ENCODE measurements around the gene CCT3. TPM values are rescaled to one million over a fixed set of nuclear protein-coding genes. Genes with fewer than 3 reads are reported as not detected.
"Not testable (repeated sequence)": the region's sequence is repeated elsewhere in the genome, so short reads cannot be mapped to it uniquely, and the experiment has no call there.

Gene CCT3
- total RNA-seq, 3 donors from 2014 or later = 694 to 815 (median 725) TPM

DNA sequence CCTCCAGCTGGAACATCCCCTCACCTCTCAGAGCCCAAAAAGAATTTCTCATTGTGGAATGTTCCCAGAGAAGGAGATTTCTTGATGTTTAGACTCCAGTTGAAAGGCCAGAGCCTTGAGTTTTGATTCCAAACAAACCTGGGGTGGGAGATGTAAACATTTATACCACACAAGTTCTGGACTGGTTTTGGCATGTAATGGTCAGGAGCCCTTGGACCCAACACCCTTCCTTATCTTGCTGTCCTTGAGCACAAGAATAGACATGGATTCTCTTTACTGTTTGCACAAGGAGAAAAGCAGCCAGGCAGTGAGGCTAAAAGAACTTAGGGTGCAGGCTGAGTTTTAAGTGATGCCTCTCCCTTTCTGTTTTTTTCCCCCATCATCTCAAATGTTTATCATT lies 35.5 kb upstream of the CCT3 start:
- no peak for ATAC-seq
- H3K27me3 Mint-ChIP-seq (ENCODE audit: low read depth) = peaks cover 37% of the 10 kb centered on the region
- H3K9me3 Mint-ChIP-seq = no peaks in the 10 kb centered on the region

GRCh38 chr1:156372876-156373275 lies 34.8 kb upstream of the CCT3 start:
- Mint-ChIP-seq H3K9me3 (no peaks in the 10 kb centered on the region), H3K4me3 (no peak overlapping the region), H3K4me1 (ENCODE audit: low read depth) (peaks cover 3% of the 10 kb centered on the region), H3K27me3 (ENCODE audit: low read depth) (peaks cover 44% of the 10 kb centered on the region), H3K36me3 (ENCODE audit: insufficient read depth) (no peaks in the 10 kb centered on the region)
- no peak for DNase-seq
- ATAC-seq = no peak

More for the DNA sequence above, 35.5 kb upstream of the CCT3 start:
- H3K4me3 Mint-ChIP-seq = no peak overlapping the region
- no peaks in the 10 kb centered on the region for H3K36me3 Mint-ChIP-seq (ENCODE audit: insufficient read depth)
- no peak for DNase-seq
- peaks cover 3% of the 10 kb centered on the region for H3K4me1 Mint-ChIP-seq (ENCODE audit: low read depth)

- ATAC-seq (no peak), DNase-seq (no peak)
- peaks cover 3% of the 10 kb centered on the region for H3K4me1 Mint-ChIP-seq (ENCODE audit: low read depth)
- H3K27me3 Mint-ChIP-seq (ENCODE audit: low read depth) = peaks cover 50% of the 10 kb centered on the region
- H3K36me3 Mint-ChIP-seq (ENCODE audit: insufficient read depth) = no peaks in the 10 kb centered on the region
- H3K4me3 Mint-ChIP-seq = no peak overlapping the region
- H3K9me3 Mint-ChIP-seq = no peaks in the 10 kb centered on the region
Measured at GRCh38 chr1:156372265-156372586, 34.1 kb upstream of the CCT3 start.

DNA sequence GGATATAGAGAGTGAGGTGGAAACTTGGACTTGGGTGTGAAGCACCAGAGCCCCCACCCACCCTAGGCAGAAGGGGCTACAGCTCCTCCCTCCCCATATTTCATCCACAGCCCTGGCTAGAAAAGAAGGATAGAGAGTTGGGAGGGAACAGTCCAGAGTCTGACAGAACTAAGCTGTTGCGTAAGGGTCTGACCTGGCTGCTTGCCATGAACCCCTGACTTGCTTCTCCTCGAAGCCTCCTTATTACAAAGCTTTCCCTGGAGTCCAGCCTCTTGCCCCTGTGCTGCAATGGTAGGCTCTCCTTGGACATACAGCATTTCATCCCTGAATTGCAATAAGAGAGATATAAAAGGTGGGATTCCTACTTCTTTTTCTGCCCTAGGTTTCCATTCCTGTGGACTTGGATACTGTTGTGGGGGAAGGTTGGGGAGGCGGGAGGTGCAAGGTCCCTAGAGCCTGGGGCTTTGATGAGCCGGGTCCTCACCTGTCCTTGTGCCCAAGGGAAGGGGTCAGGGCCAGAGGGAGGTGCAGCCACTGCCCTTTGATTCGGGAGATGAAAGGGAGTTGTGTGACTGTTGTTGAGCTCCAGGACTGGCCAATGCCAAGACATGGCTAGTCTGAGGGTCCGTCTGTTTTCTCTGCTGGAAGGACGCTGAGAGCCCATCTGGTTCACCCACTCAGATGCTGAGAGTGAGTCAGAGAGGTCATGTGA lies 33.6 kb upstream of the CCT3 start:
- DNase-seq (no peak), ATAC-seq (peak; percentile 18 to 46)
- no peaks in the 10 kb centered on the region for H3K36me3 Mint-ChIP-seq (ENCODE audit: insufficient read depth)
- H3K27me3 Mint-ChIP-seq (ENCODE audit: low read depth) = peaks cover 50% of the 10 kb centered on the region
- H3K4me3 Mint-ChIP-seq = no peak overlapping the region
- peaks cover 3% of the 10 kb centered on the region for H3K4me1 Mint-ChIP-seq (ENCODE audit: low read depth)
- H3K9me3 Mint-ChIP-seq = no peaks in the 10 kb centered on the region

GRCh38 chr1:156369685-156370286 lies 31.7 kb upstream of the CCT3 start:
- H3K36me3 Mint-ChIP-seq (ENCODE audit: insufficient read depth); H3K4me1 Mint-ChIP-seq (ENCODE audit: low read depth); H3K9me3 Mint-ChIP-seq; H3K4me3 Mint-ChIP-seq; ATAC-seq; DNase-seq: not testable (repeated sequence)
- peaks cover 51% of the 10 kb centered on the region for H3K27me3 Mint-ChIP-seq (ENCODE audit: low read depth)

DNA sequence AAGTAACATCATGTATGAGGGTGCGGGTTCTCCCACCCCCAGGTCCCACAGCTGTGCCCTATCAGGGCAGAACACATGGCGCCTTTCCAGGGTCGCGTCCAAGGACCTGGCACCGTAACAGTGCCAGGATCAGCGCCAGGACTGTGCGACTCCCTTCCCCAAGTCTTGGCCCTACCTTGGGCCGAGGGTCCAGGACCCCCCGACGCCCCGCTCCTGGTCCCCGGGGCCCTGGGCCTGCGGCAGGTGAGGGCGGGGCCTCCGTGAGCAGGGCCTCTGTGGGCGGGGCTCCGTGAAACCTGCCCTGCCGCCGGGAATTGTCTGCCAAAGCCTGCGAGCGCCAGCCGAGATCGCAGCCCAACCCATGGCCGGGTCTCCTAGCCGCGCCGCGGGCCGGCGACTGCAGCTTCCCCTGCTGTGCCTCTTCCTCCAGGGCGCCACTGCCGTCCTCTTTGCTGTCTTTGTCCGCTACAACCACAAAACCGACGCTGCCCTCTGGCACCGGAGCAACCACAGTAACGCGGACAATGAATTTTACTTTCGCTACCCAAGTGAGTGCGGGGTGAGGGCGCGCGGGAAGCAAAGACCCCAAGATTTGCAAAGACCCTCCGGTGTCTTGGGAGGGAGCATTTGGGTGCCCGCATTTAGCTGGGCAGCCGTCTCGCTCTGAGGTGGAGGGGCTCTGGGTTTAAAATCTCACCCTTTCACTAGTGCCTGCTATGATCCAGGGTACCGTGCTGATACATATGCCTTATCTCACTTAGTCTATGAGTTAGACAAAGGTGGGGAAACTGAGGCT lies 31.0 kb upstream of the CCT3 start, which contains the start of gene RHBG:
RHBG (plus strand) TSS at position 323 of the 796 bp plus-strand sequence; CDS start at position 362, 39 bp downstream.
- Mint-ChIP-seq H3K4me3 (peak within 1 kb of the TSS; percentile 46), H3K4me1 (ENCODE audit: low read depth) (peaks cover 3% of the 10 kb centered on the region), H3K9me3 (no peaks in the 10 kb centered on the region), H3K36me3 (ENCODE audit: insufficient read depth) (no peaks in the 10 kb centered on the region), H3K27me3 (ENCODE audit: low read depth) (peaks cover 50% of the 10 kb centered on the region)
- peak; percentile 39 for ATAC-seq
- DNase-seq = peak; percentile 12

DNA sequence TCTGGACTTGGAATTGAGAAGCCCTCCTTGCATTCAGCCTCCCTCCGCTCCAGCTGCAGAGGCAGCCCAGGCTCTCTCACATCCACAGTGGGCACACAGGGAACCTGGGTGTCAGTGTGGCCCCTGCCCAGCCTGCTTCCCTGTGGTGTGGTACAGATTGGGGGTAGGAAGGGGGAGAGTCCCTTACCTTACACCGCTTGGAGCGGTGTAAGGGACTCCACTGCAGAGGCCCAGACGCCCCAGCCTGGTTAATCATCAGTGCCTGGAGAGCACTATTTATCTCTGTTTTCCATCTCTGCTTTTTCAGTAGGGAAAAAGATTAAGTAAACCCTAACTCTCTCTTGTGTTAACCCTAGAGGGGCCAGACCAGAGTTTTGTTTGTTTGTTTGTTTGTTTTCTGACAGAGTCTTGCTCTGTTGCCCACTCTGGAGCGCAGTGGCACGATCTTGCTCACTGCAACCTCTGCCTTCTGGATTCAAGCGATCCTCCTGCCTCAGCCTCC lies 30.1 kb upstream of the CCT3 start:
- no peak overlapping the region for H3K4me3 Mint-ChIP-seq
- peaks cover 3% of the 10 kb centered on the region for H3K4me1 Mint-ChIP-seq (ENCODE audit: low read depth)
- H3K27me3 Mint-ChIP-seq (ENCODE audit: low read depth) = peaks cover 55% of the 10 kb centered on the region
- ATAC-seq = no peak
- DNase-seq = no peak
- H3K9me3 Mint-ChIP-seq = no peaks in the 10 kb centered on the region
- H3K36me3 Mint-ChIP-seq (ENCODE audit: insufficient read depth) = no peaks in the 10 kb centered on the region

DNA sequence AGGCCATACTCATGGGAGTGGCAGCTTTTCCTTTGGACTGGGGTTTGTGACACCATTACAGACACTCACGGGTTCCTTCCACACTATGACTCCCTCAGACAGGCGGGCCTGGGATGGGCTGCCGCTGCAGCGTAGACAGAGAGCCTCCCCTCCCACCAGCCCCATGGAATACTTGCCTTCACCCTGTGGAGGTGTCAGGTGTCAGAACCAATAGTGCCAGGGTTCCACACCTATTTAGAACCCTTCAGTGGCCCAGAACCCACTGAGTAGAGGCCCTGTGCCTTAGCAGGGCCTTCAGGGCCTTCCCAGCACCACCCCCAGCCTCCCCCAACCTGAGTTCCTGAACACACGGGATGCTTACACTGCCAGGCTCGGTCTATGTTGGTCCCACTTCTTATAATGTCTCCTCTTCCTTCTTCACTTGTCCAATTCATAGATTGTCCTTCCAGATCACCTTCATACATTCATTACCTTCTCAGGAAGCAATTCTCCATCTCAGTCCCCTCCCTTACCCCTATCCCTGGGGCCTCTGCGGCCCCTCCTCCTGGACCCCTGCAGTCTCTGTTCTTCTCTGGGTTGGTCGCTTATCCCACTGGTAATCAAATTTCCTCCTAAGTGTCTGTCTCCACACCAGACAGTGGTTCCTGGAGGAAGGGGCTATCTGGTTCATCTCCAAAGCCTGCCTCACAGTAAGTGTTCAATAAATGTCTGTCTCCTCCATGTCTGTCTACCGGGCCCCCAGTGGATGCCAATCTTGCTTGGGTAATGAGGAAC lies 29.5 kb upstream of the CCT3 start:
- Mint-ChIP-seq H3K27me3 (ENCODE audit: low read depth) (peaks cover 51% of the 10 kb centered on the region), H3K4me3 (no peak overlapping the region), H3K4me1 (ENCODE audit: low read depth) (peaks cover 3% of the 10 kb centered on the region), H3K9me3 (no peaks in the 10 kb centered on the region), H3K36me3 (ENCODE audit: insufficient read depth) (no peaks in the 10 kb centered on the region)
- DNase-seq (no peak), ATAC-seq (no peak)

GRCh38 chr1:156366378-156367166 lies 28.5 kb upstream of the CCT3 start:
- H3K4me3 Mint-ChIP-seq = no peak overlapping the region
- H3K27me3 Mint-ChIP-seq (ENCODE audit: low read depth) = peaks cover 42% of the 10 kb centered on the region
- DNase-seq (no peak), ATAC-seq (no peak)
- peaks cover 3% of the 10 kb centered on the region for H3K4me1 Mint-ChIP-seq (ENCODE audit: low read depth)
- H3K9me3 Mint-ChIP-seq = no peaks in the 10 kb centered on the region
- no peaks in the 10 kb centered on the region for H3K36me3 Mint-ChIP-seq (ENCODE audit: insufficient read depth)

- H3K27me3 Mint-ChIP-seq (ENCODE audit: low read depth) = peaks cover 36% of the 10 kb centered on the region
- ATAC-seq (no peak), DNase-seq (no peak)
- H3K36me3 Mint-ChIP-seq (ENCODE audit: insufficient read depth) = no peaks in the 10 kb centered on the region
- H3K9me3 Mint-ChIP-seq = no peaks in the 10 kb centered on the region
- H3K4me1 Mint-ChIP-seq (ENCODE audit: low read depth) = peaks cover 3% of the 10 kb centered on the region
- no peak overlapping the region for H3K4me3 Mint-ChIP-seq
Measured at GRCh38 chr1:156365754-156366153, 27.7 kb upstream of the CCT3 start.

- DNase-seq = no peak
- ATAC-seq = no peak
- H3K4me1 Mint-ChIP-seq (ENCODE audit: low read depth) = peaks cover 7% of the 10 kb centered on the region
- H3K27me3 Mint-ChIP-seq (ENCODE audit: low read depth) = peaks cover 36% of the 10 kb centered on the region
- no peaks in the 10 kb centered on the region for H3K9me3 Mint-ChIP-seq
- no peaks in the 10 kb centered on the region for H3K36me3 Mint-ChIP-seq (ENCODE audit: insufficient read depth)
- no peak overlapping the region for H3K4me3 Mint-ChIP-seq
Measured at GRCh38 chr1:156360534-156360933, 22.4 kb upstream of the CCT3 start.

DNA sequence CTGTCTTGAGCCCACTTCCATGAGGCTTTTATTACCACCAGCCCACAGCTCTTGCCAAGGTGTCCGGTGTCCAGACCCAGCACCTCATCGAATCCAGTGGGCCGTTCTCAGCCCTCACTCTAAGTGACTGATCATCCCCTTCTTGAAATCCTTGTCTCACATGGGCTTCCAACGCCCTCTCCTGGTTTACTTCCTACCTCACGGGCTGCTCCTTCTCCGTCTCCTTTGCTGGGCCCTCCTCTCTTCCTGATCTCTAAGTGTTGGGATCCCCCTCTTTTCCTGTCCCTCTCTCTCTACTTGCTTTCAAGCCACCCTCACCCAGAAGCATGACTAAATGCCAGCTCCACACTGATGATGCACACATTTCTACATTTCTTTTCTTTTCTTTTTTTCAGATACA lies 21.9 kb upstream of the CCT3 start:
- no peak overlapping the region for H3K4me3 Mint-ChIP-seq
- no peaks in the 10 kb centered on the region for H3K9me3 Mint-ChIP-seq
- no peak for ATAC-seq
- no peaks in the 10 kb centered on the region for H3K36me3 Mint-ChIP-seq (ENCODE audit: insufficient read depth)
- no peak for DNase-seq
- peaks cover 7% of the 10 kb centered on the region for H3K4me1 Mint-ChIP-seq (ENCODE audit: low read depth)
- H3K27me3 Mint-ChIP-seq (ENCODE audit: low read depth) = peaks cover 38% of the 10 kb centered on the region

DNA sequence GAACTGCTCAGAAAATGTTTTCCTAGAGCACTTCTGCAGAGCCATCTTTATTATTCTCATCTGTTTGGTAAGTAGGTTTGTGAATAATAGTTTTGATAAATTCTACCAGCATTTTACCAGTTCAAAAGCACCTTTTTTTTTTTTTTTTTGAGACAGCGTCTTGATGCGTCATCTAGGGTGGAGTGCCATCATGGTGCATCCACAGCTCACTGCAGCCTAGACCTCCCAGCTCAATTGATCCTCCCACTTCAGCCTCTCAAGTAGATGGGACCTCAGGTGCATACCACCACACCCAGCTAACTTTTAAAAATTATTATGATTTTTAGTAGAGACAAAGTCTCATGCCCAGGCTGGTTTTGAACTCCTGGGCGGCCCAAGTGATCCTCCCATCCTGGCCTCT lies 21.2 kb upstream of the CCT3 start:
- no peaks in the 10 kb centered on the region for H3K9me3 Mint-ChIP-seq
- no peak overlapping the region for H3K4me3 Mint-ChIP-seq
- H3K4me1 Mint-ChIP-seq (ENCODE audit: low read depth) = peaks cover 7% of the 10 kb centered on the region
- ATAC-seq (no peak), DNase-seq (no peak)
- no peaks in the 10 kb centered on the region for H3K36me3 Mint-ChIP-seq (ENCODE audit: insufficient read depth)
- H3K27me3 Mint-ChIP-seq (ENCODE audit: low read depth) = peaks cover 41% of the 10 kb centered on the region

All from activated T-cell treated with anti-CD3 and anti-CD28 coated beads, Interleukin-2, amount 50 U/mL, for 4 hours (primary cell).